COLO668 (cell line): ENCODE data around the gene TCF7L2.

ENCODE experiments used
- DNase-seq: peaks from one replicate; lab custom pipeline; 2025; ENCODE audit not compliant: unreplicated experiment; lab: John Stamatoyannopoulos, UW

The TCF7L2 gene

GRCh38 chr10:113175176-113175575 is 225.1 kb downstream of the TCF7L2 start:
- no peak for DNase-seq

GRCh38 chr10:113175756-113176651 is 226.0 kb downstream of the TCF7L2 start:
- DNase-seq = no peak

- DNase-seq = no peak
Measured at GRCh38 chr10:113176652-113177155, 226.7 kb downstream of the TCF7L2 start.

GRCh38 chr10:113177156-113177935 is 227.3 kb downstream of the TCF7L2 start:
- no peak for DNase-seq

GRCh38 chr10:113177936-113178335 is 227.9 kb downstream of the TCF7L2 start:
- DNase-seq = no peak

GRCh38 chr10:113178771-113179170 is 228.7 kb downstream of the TCF7L2 start:
- DNase-seq = no peak

GRCh38 chr10:113179265-113179664 is 229.2 kb downstream of the TCF7L2 start:
- no peak for DNase-seq

- DNase-seq = no peak
Measured at GRCh38 chr10:113179966-113180365, 229.9 kb downstream of the TCF7L2 start.

GRCh38 chr10:113180401-113181154 is 230.5 kb downstream of the TCF7L2 start:
- no peak for DNase-seq

GRCh38 chr10:113182154-113182553 is 232.1 kb downstream of the TCF7L2 start:
- no peak for DNase-seq

- no peak for DNase-seq
Measured at GRCh38 chr10:113183573-113183972, 233.5 kb downstream of the TCF7L2 start.

- DNase-seq = peak; percentile 18
Measured at GRCh38 chr10:113187063-113187777, 237.2 kb downstream of the TCF7L2 start.

GRCh38 chr10:113199459-113199858 is 249.4 kb downstream of the TCF7L2 start:
- no peak for DNase-seq

- no peak for DNase-seq
Measured at GRCh38 chr10:113202011-113202410, 252.0 kb downstream of the TCF7L2 start.

GRCh38 chr10:113207924-113208323 is 257.9 kb downstream of the TCF7L2 start:
- no peak for DNase-seq

GRCh38 chr10:113213035-113213434 is 263.0 kb downstream of the TCF7L2 start:
- no peak for DNase-seq

GRCh38 chr10:113214331-113214730 is 264.3 kb downstream of the TCF7L2 start:
- no peak for DNase-seq

GRCh38 chr10:113216102-113216501 is 266.1 kb downstream of the TCF7L2 start:
- DNase-seq = no peak
